Neuronal stem cell (in vitro differentiated cells): ENCODE results near the gene MAD2L1.
"Not testable (repeated sequence)": the region's sequence is repeated elsewhere in the genome, so short reads cannot be mapped to it uniquely, and the experiment has no call there.

Source experiments
- DNase-seq: peaks from one replicate; pipeline ENCODE4 v3.0.0-alpha.2; 2013; ENCODE audit warnings: low spot score
- H2AFZ ChIP-seq: one replicate; pipeline ENCODE4 v1.6.1; 2013; ENCODE audit warnings: mild to moderate bottlenecking, low read length, inconsistent platforms
- H2AK5ac ChIP-seq: 2 replicates; pipeline ENCODE4 v1.6.1; 2013; ENCODE audit warnings: low read depth, mild to moderate bottlenecking, inconsistent platforms, low read length, moderate library complexity, mixed read lengths
- H2BK120ac ChIP-seq: 2 replicates; pipeline ENCODE4 v1.6.1; 2013; ENCODE audit warnings: low read depth, mild to moderate bottlenecking, inconsistent platforms, low read length, moderate library complexity, mixed read lengths
- H2BK12ac ChIP-seq: one replicate; pipeline ENCODE4 v1.6.1; 2013; ENCODE audit warnings: low read length, inconsistent platforms
- H2BK15ac ChIP-seq: 2 replicates; pipeline ENCODE4 v1.6.1; 2013; ENCODE audit warnings: mild to moderate bottlenecking, low read length, inconsistent platforms, mixed read lengths
- H2BK5ac ChIP-seq: one replicate; pipeline ENCODE4 v1.6.1; 2013; ENCODE audit warnings: inconsistent platforms, mild to moderate bottlenecking, low read length, moderate library complexity
- H3K14ac ChIP-seq: one replicate; pipeline ENCODE4 v1.6.1; 2013; ENCODE audit warnings: low read length, inconsistent platforms
- H3K18ac ChIP-seq: 2 replicates; pipeline ENCODE4 v1.6.1; 2013; ENCODE audit warnings: low read length, inconsistent platforms
- H3K23ac ChIP-seq: 2 replicates; pipeline ENCODE4 v1.6.1; 2013; ENCODE audit warnings: low read depth, mild to moderate bottlenecking, mixed read lengths, low read length, inconsistent platforms; ENCODE audit not compliant: poor library complexity
- H3K27ac ChIP-seq: replicated peaks from 3 replicates; pipeline ENCODE4 v1.5.1; 2013; ENCODE audit warnings: low read length, inconsistent platforms
- H3K27me3 ChIP-seq, 3 experiments: 2 replicates each; pipeline ENCODE4 v1.6.1; 2013; ENCODE audit warnings: low read length in 3 of 3, mild to moderate bottlenecking in 2 of 3, inconsistent platforms in 1 of 3, low read depth in 1 of 3, mixed read lengths in 1 of 3, moderate library complexity in 1 of 3; ENCODE audit not compliant: control insufficient read depth in 3 of 3, insufficient read depth in 3 of 3
- H3K36me3 ChIP-seq, 2 donors: replicated peaks in 1 of 2; 2 replicates each; pipeline ENCODE4 v1.6.1; 2013; ENCODE audit warnings: low read length in 2 of 2; ENCODE audit not compliant: control insufficient read depth in 2 of 2, insufficient read depth in 2 of 2
- H3K4ac ChIP-seq: 2 replicates; pipeline ENCODE4 v1.6.1; 2013; ENCODE audit warnings: inconsistent platforms, mild to moderate bottlenecking, low read length, moderate library complexity
- H3K4me1 ChIP-seq, 2 donors: 1 replicate in 1 of 2; 2 replicates in 1 of 2; pipeline ENCODE4 v1.6.1; 2013; ENCODE audit warnings: low read length in 2 of 2, low read depth in 1 of 2; ENCODE audit not compliant: control insufficient read depth in 2 of 2, insufficient read depth in 1 of 2
- H3K4me2 ChIP-seq: one replicate; pipeline ENCODE4 v1.6.1; 2013; ENCODE audit warnings: mild to moderate bottlenecking, low read length, inconsistent platforms; ENCODE audit not compliant: insufficient read depth, poor library complexity, severe bottlenecking
- H3K4me3 ChIP-seq, 2 donors: 2 replicates each; pipeline ENCODE4 v1.5.1; 2013; ENCODE audit warnings: low read length in 2 of 2, mild to moderate bottlenecking in 2 of 2, inconsistent platforms in 1 of 2, moderate library complexity in 1 of 2
- H3K79me1 ChIP-seq: one replicate; pipeline ENCODE4 v1.6.1; 2013; ENCODE audit warnings: low read depth, mild to moderate bottlenecking, inconsistent platforms, low read length, moderate library complexity
- H3K9ac ChIP-seq: one replicate; pipeline ENCODE4 v1.6.1; 2013; ENCODE audit warnings: mild to moderate bottlenecking, low read depth, low read length, inconsistent platforms; ENCODE audit not compliant: poor library complexity
- H3K9me3 ChIP-seq, 2 donors: replicated peaks in 1 of 2; 2 replicates each; pipeline versions ENCODE3 to v1.6.1; 2013; ENCODE audit warnings: low read length in 2 of 2, mild to moderate bottlenecking in 2 of 2, inconsistent platforms in 1 of 2, low read depth in 1 of 2, mixed read lengths in 1 of 2, moderate library complexity in 1 of 2; ENCODE audit not compliant: control insufficient read depth in 2 of 2, insufficient read depth in 1 of 2
- H4K8ac ChIP-seq: one replicate; pipeline ENCODE4 v1.6.1; 2013; ENCODE audit warnings: low read depth, mild to moderate bottlenecking, inconsistent platforms, low read length, moderate library complexity
- H4K91ac ChIP-seq: one replicate; pipeline ENCODE4 v1.6.1; 2013; ENCODE audit warnings: low read length, low read depth, mild to moderate bottlenecking, inconsistent platforms; ENCODE audit not compliant: poor library complexity
- WGBS, 2 donors: extraction: QIAGEN DNeasy Blood & Tissue Kit; methylation state at CpG; one replicate each; pipeline ENCODE4 v1.1.7; 2013; ENCODE audit warnings: missing lambda C conversion rate in 2 of 2, mixed read lengths in 1 of 2; ENCODE audit not compliant: insufficient read length in 2 of 2, insufficient replicate concordance in 1 of 2; ENCODE audit errors: extremely low coverage in 2 of 2; 5-methylcytosine and 5-hydroxymethylcytosine counted together

MAD2L1 gene

GRCh38 chr4:120070196-120070595 lies 3.5 kb upstream of the MAD2L1 start:
- no peak overlapping the region for H3K4ac ChIP-seq
- no peak overlapping the region for H3K27ac ChIP-seq
- H4K8ac ChIP-seq: no peak overlapping the region
- H2AFZ ChIP-seq: no peak overlapping the region
- H2AK5ac ChIP-seq: no peak overlapping the region
- H2BK5ac ChIP-seq: no peak overlapping the region
- no peaks in the 10 kb centered on the region for H3K79me1 ChIP-seq
- H3K4me2 ChIP-seq: no peak overlapping the region
- peaks cover 0 to 4% of the 10 kb centered on the region in 2 donors for H3K36me3 ChIP-seq
- no peak overlapping the region for H3K9ac ChIP-seq
- no peaks in the 10 kb centered on the region for H3K27me3 ChIP-seq
- H3K23ac ChIP-seq: no peak overlapping the region
- no peak overlapping the region for H4K91ac ChIP-seq
- H3K18ac ChIP-seq: no peak overlapping the region
- WGBS, 2 donors: no CpG with 5 or more reads among the region's 2 CpGs
- H3K9me3 ChIP-seq: no peaks in the 10 kb centered on the region
- no peak overlapping the region for H2BK15ac ChIP-seq
- no peak overlapping the region for H3K4me3 ChIP-seq
- no peak overlapping the region for H3K14ac ChIP-seq
- H2BK12ac ChIP-seq: no peak overlapping the region
- no peak overlapping the region for H2BK120ac ChIP-seq
- peaks cover under 1 to 3% of the 10 kb centered on the region in 2 donors for H3K4me1 ChIP-seq
- no peak for DNase-seq

DNA sequence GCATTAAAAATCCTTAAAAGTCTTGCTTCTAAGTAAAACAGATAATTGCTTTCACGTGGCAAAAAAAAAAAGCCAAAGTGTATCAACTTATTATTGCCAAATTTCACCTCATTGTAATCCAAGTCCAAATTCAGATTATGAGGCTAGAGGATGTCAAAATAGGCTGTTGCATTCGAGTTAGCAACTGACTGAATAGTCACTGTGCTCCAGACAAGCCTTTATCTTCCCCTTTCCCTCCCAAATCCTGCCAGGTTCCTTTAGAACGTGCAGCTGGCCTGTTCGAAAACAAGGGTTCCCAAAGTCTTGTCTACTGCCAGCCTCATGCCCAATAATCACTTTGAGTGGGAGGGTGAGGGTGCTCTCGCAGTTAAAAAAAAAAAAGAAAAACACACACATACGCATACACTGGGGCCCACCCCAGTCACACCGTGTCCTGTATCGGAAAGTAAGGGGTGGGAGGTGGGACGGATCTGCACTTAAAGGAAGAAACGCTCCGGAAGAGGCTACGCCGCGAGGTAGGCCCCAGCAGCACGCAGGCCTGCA lies 603 bp downstream of the MAD2L1 start:
- no peaks in the 10 kb centered on the region for H3K79me1 ChIP-seq
- H3K9ac ChIP-seq: peak overlapping the region; percentile 71
- H3K4ac ChIP-seq: no peak overlapping the region
- H3K27me3 ChIP-seq: no peaks in the 10 kb centered on the region
- H3K4me2 ChIP-seq: peak overlapping the region; percentile 71
- H2BK15ac ChIP-seq: no peak overlapping the region
- peaks cover 6 to 8% of the 10 kb centered on the region in 2 donors for H3K4me1 ChIP-seq
- H2AK5ac ChIP-seq: no peak overlapping the region
- no peak overlapping the region for H3K23ac ChIP-seq
- peak overlapping the region; percentile 6 for H3K18ac ChIP-seq
- no peak overlapping the region for H2BK120ac ChIP-seq
- WGBS, 2 donors: no CpG with 5 or more reads among the region's 15 CpGs
- no peak overlapping the region for H4K91ac ChIP-seq
- H2AFZ ChIP-seq: peak overlapping the region; percentile 92
- no peak overlapping the region for H2BK5ac ChIP-seq
- no peak overlapping the region for H4K8ac ChIP-seq
- peaks cover 3 to 46% of the 10 kb centered on the region in 2 donors for H3K36me3 ChIP-seq
- H3K14ac ChIP-seq: no peak overlapping the region
- peak overlapping the region; percentile 80 for H3K27ac ChIP-seq
- H2BK12ac ChIP-seq: no peak overlapping the region
- DNase-seq: no peak
- peak overlapping the region; percentile 89 to 93 for H3K4me3 ChIP-seq
- no peaks in the 10 kb centered on the region for H3K9me3 ChIP-seq

DNA sequence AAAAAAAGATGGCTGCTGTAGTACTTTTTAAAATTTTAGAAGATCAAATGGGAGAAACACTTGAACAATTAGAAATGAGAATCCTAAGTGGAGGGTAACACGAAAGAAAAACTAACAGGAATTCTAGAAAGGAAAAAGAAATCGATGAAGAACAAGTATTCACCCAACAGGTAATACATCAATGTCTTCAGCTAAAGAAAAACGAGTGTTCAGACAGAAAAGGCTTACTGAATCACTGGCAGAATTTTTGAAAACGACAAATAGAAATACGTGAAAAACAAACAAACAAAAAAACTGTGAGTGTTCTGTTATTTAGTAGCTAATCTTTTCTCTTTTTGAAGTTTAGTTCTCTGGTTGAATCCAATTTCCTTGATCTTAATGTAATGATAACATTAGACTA lies 1.8 kb downstream of the MAD2L1 start:
- Histone ChIP-seq H4K91ac (no peak overlapping the region), H3K4me2 (no peak overlapping the region), H2BK120ac (no peak overlapping the region), H2BK15ac (no peak overlapping the region), H3K14ac (no peak overlapping the region), H4K8ac (no peak overlapping the region), H3K4me3 (peak overlapping the region in 1 of 2 donors; percentile 93), H3K79me1 (no peaks in the 10 kb centered on the region), H3K9ac (no peak overlapping the region), H3K36me3 (peaks cover 3 to 57% of the 10 kb centered on the region in 2 donors), H3K4ac (no peak overlapping the region), H3K9me3 (no peaks in the 10 kb centered on the region), H2AK5ac (no peak overlapping the region), H2BK12ac (no peak overlapping the region), H2BK5ac (no peak overlapping the region), H3K18ac (no peak overlapping the region), H3K27me3 (no peaks in the 10 kb centered on the region), H2AFZ (no peak overlapping the region), H3K23ac (no peak overlapping the region), H3K4me1 (peaks cover 6 to 8% of the 10 kb centered on the region in 2 donors), H3K27ac (no peak overlapping the region)
- no peak for DNase-seq
- WGBS, 2 donors: no CpG with 5 or more reads among the region's 5 CpGs

DNA sequence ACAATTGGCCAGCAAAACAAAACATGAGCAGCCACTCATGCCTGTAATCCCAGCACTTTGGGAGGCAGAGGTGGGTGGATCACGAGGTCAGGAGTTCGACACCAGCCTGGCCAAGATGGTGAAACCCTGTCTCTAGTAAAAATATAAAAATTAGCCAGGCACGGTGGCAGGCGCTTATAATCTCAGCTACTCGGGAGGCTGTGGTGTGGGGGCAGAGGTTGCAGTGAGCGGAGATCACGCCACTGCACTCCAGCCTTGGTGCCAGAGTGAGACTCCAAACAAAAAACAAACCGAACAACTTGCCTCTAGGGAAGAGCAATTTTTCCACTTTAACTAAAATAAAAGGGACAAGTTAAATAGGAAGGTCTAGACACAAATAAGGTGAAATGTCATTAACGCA lies 2.9 kb downstream of the MAD2L1 start:
- not testable (repeated sequence) for H3K9me3 ChIP-seq, H3K4me2 ChIP-seq, H3K79me1 ChIP-seq, H2BK15ac ChIP-seq, H3K4me1 ChIP-seq, H2BK120ac ChIP-seq, H2BK12ac ChIP-seq, H3K23ac ChIP-seq, H3K4ac ChIP-seq, H3K14ac ChIP-seq, H2AK5ac ChIP-seq, H3K18ac ChIP-seq, H3K4me3 ChIP-seq, H2BK5ac ChIP-seq, DNase-seq, H4K91ac ChIP-seq, H3K27me3 ChIP-seq, H3K27ac ChIP-seq, H2AFZ ChIP-seq, H4K8ac ChIP-seq, H3K9ac ChIP-seq
- WGBS, 2 donors: no CpG with 5 or more reads among the region's 9 CpGs
- H3K36me3 ChIP-seq: peaks cover 3 to 69% of the 10 kb centered on the region in 2 donors
